SH-SY5Y (cell line): ENCODE data around the gene IRF2BPL.

Source experiments
- GATA2 ChIP-seq: IDR thresholded peaks from 2 replicates; pipeline ENCODE4 v1.6.1; 2011; ENCODE audit warnings: mild to moderate bottlenecking, low read depth, low read length
- GATA3 ChIP-seq: IDR thresholded peaks from 2 replicates; pipeline ENCODE4 v1.6.1; 2011; ENCODE audit warnings: low read depth, mild to moderate bottlenecking, low read length, moderate library complexity

GRCh38 chr14:77043984-77044485, 15.5 kb upstream of the IRF2BPL start:
- TF ChIP-seq GATA2 (no peak), GATA3 (no peak)
